NCI-H524 (cell line): Measurements from ENCODE around the gene PRPF6.
"Not testable (repeated sequence)": the region's sequence is repeated elsewhere in the genome, so short reads cannot be mapped to it uniquely, and the experiment has no call there.

ENCODE experiments used
- DNase-seq, 2 experiments: peaks; one replicate each; lab custom pipeline; 2025; lab: John Stamatoyannopoulos, UW

Gene PRPF6

GRCh38 chr20:64012385-64013154, 31.6 kb downstream of the PRPF6 start:
- not testable (repeated sequence) for DNase-seq

GRCh38 chr20:64015635-64016034, 34.7 kb downstream of the PRPF6 start:
- DNase-seq = peak in 1 of 2 experiments; percentile 20

GRCh38 chr20:64021124-64021975, 40.4 kb downstream of the PRPF6 start:
- no peak for DNase-seq

- no peak for DNase-seq
Measured at GRCh38 chr20:64022671-64023360, 41.9 kb downstream of the PRPF6 start.

- DNase-seq = no peak
Measured at GRCh38 chr20:64023361-64024140, 42.6 kb downstream of the PRPF6 start.

- no peak for DNase-seq
Measured at GRCh38 chr20:64024141-64024990, 43.4 kb downstream of the PRPF6 start.

GRCh38 chr20:64025101-64025825, 44.3 kb downstream of the PRPF6 start:
- DNase-seq = no peak

GRCh38 chr20:64025826-64026412, 45.0 kb downstream of the PRPF6 start:
- no peak for DNase-seq

GRCh38 chr20:64027981-64028685, 47.2 kb downstream of the PRPF6 start:
- no peak for DNase-seq

- no peak for DNase-seq
Measured at GRCh38 chr20:64029293-64030117, 48.6 kb downstream of the PRPF6 start.

- DNase-seq = no peak
Measured at GRCh38 chr20:64030371-64031134, 49.6 kb downstream of the PRPF6 start.

GRCh38 chr20:64031822-64032314, 50.9 kb downstream of the PRPF6 start:
- no peak for DNase-seq

GRCh38 chr20:64032706-64033624, 52.0 kb downstream of the PRPF6 start:
- DNase-seq = no peak

GRCh38 chr20:64033981-64034493, 53.1 kb downstream of the PRPF6 start:
- no peak for DNase-seq

- no peak for DNase-seq
Measured at GRCh38 chr20:64035066-64035932, 54.4 kb downstream of the PRPF6 start.
